ENCODE results near the gene CD44. TPM values are rescaled to one million over a fixed set of nuclear protein-coding genes. Genes with fewer than 3 reads are reported as not detected.

The CD44 gene
- total and polyA plus RNA-seq, 10 of the 15 experiments (the other 5 are each of a cell fraction or from before 2014, with no cell fraction given), result 57.1 to 293 (median 120) TPM

DNA sequence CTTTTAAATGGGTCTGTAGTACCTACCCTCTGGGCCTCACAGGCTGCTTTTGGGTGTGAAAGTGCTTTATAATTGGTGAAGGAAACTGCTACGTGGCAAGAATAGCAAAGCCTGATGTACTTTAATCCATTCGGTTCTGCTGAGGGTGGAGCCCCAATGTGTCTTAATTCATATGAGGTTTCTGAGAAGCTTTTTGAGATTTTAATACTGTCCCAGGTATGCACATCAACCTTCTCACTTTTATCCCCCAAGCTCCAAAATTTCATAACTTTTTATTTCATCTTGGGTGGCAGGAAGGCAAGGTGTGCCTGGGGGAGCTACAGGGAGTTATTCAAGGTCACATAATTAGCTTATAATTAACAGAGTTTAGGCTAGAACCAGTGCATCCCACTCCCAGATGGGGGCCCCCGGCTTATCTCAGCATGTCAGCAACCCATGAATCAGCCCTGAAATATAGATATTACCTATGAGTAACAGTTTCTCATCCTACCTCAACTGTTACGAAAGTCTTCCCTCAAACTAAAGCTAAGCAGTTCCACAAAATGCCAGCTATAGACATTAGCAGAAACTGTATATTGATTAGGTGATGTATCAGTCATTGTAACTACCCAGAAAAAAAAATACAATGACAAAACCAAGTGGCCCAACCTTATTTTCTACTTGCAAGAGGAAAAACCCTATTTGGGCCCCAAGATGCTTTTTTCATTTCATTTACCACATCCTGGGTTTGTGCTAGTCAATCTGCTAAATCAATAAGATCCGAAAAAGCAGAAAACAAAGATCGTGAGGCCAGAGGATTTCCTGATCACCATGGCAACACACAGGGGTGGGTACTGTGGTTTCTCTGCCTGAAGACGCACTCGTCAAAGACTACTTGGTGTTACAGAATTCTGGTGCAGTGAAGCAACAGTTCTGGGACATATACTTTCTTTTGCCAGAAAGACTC lies 26.7 kb downstream of the CD44 start (continued):
- TF ChIP-seq ZBTB33 (IDR thresholded peaks at IDR 0.05) (no peak), MEF2A (IDR thresholded peaks at IDR 0.05; ENCODE audit: insufficient read depth, low read depth, low read length) (peak; percentile 84), CBX5 (IDR thresholded peaks at IDR 0.05; ENCODE audit: low read depth) (no peak), MLLT1 (IDR thresholded peaks at IDR 0.05) (peak; percentile 57; the same call in 1 of the 2 replicates), GABPA (IDR thresholded peaks at IDR 0.05; ENCODE audit: low read depth) (peak; percentile 66; the same call in 1 of the 2 replicates), TCF7 (IDR thresholded peaks at IDR 0.05; ENCODE audit: borderline replicate concordance) (no peak), HDAC6 (IDR thresholded peaks at IDR 0.05; ENCODE audit: unreplicated experiment) (no peak), NBN (IDR thresholded peaks at IDR 0.05) (no peak), NR2C2 (IDR thresholded peaks at IDR 0.05; ENCODE audit: borderline replicate concordance, control insufficient read depth, insufficient read length, low read depth) (no peak), SP1 (IDR thresholded peaks at IDR 0.05; ENCODE audit: low read depth, low read length) (peak; percentile 80), SRF (IDR thresholded peaks at IDR 0.05; ENCODE audit: low read depth in 2 of 2, low read length in 2 of 2) (peak; percentile 64 to 94)
- TF ChIP-seq, protein P1, sequence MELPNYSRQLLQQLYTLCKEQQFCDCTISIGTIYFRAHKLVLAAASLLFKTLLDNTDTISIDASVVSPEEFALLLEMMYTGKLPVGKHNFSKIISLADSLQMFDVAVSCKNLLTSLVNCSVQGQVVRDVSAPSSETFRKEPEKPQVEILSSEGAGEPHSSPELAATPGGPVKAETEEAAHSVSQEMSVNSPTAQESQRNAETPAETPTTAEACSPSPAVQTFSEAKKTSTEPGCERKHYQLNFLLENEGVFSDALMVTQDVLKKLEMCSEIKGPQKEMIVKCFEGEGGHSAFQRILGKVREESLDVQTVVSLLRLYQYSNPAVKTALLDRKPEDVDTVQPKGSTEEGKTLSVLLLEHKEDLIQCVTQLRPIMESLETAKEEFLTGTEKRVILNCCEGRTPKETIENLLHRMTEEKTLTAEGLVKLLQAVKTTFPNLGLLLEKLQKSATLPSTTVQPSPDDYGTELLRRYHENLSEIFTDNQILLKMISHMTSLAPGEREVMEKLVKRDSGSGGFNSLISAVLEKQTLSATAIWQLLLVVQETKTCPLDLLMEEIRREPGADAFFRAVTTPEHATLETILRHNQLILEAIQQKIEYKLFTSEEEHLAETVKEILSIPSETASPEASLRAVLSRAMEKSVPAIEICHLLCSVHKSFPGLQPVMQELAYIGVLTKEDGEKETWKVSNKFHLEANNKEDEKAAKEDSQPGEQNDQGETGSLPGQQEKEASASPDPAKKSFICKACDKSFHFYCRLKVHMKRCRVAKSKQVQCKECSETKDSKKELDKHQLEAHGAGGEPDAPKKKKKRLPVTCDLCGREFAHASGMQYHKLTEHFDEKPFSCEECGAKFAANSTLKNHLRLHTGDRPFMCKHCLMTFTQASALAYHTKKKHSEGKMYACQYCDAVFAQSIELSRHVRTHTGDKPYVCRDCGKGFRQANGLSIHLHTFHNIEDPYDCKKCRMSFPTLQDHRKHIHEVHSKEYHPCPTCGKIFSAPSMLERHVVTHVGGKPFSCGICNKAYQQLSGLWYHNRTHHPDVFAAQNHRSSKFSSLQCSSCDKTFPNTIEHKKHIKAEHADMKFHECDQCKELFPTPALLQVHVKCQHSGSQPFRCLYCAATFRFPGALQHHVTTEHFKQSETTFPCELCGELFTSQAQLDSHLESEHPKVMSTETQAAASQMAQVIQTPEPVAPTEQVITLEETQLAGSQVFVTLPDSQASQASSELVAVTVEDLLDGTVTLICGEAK (IDR thresholded peaks at IDR 0.05; ENCODE audit: borderline replicate concordance), result no peak; the same call in 1 of the 2 replicates
- TF ChIP-seq, protein P2, sequence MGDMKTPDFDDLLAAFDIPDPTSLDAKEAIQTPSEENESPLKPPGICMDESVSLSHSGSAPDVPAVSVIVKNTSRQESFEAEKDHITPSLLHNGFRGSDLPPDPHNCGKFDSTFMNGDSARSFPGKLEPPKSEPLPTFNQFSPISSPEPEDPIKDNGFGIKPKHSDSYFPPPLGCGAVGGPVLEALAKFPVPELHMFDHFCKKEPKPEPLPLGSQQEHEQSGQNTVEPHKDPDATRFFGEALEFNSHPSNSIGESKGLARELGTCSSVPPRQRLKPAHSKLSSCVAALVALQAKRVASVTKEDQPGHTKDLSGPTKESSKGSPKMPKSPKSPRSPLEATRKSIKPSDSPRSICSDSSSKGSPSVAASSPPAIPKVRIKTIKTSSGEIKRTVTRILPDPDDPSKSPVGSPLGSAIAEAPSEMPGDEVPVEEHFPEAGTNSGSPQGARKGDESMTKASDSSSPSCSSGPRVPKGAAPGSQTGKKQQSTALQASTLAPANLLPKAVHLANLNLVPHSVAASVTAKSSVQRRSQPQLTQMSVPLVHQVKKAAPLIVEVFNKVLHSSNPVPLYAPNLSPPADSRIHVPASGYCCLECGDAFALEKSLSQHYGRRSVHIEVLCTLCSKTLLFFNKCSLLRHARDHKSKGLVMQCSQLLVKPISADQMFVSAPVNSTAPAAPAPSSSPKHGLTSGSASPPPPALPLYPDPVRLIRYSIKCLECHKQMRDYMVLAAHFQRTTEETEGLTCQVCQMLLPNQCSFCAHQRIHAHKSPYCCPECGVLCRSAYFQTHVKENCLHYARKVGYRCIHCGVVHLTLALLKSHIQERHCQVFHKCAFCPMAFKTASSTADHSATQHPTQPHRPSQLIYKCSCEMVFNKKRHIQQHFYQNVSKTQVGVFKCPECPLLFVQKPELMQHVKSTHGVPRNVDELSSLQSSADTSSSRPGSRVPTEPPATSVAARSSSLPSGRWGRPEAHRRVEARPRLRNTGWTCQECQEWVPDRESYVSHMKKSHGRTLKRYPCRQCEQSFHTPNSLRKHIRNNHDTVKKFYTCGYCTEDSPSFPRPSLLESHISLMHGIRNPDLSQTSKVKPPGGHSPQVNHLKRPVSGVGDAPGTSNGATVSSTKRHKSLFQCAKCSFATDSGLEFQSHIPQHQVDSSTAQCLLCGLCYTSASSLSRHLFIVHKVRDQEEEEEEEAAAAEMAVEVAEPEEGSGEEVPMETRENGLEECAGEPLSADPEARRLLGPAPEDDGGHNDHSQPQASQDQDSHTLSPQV (IDR thresholded peaks at IDR 0.05), result no peak
- TF ChIP-seq, protein P3, sequence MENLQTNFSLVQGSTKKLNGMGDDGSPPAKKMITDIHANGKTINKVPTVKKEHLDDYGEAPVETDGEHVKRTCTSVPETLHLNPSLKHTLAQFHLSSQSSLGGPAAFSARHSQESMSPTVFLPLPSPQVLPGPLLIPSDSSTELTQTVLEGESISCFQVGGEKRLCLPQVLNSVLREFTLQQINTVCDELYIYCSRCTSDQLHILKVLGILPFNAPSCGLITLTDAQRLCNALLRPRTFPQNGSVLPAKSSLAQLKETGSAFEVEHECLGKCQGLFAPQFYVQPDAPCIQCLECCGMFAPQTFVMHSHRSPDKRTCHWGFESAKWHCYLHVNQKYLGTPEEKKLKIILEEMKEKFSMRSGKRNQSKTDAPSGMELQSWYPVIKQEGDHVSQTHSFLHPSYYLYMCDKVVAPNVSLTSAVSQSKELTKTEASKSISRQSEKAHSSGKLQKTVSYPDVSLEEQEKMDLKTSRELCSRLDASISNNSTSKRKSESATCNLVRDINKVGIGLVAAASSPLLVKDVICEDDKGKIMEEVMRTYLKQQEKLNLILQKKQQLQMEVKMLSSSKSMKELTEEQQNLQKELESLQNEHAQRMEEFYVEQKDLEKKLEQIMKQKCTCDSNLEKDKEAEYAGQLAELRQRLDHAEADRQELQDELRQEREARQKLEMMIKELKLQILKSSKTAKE (IDR thresholded peaks at IDR 0.05; ENCODE audit: low read depth, poor library complexity, severe bottlenecking), result peak; percentile 48

Data from GM12878 (cell line).